PFSK-1 (cell line): ENCODE results near the gene NFRKB.

ENCODE experiments used
- FOXP2 ChIP-seq: optimal IDR thresholded peaks from 2 replicates; pipeline ENCODE3; 2011; ENCODE audit warnings: borderline replicate concordance, control low read depth, inconsistent platforms; ENCODE audit not compliant: insufficient read depth; ENCODE audit errors: extremely low read length, extremely low read depth
- POLR2AphosphoS5 ChIP-seq: IDR thresholded peaks from 2 replicates; pipeline ENCODE4 v1.6.1; 2012; ENCODE audit warnings: low read depth, mild to moderate bottlenecking, control low read depth, low read length, moderate library complexity
- REST ChIP-seq, 2 experiments: IDR thresholded peaks; 2 replicates each; pipeline versions ENCODE4 v1.6.1 to v1.8.0; 2011 to 2012; ENCODE audit warnings: low read depth in 2 of 2, low read length in 2 of 2, control low read depth in 1 of 2, inconsistent platforms in 1 of 2, mild to moderate bottlenecking in 1 of 2, moderate library complexity in 1 of 2; ENCODE audit not compliant: insufficient read depth in 1 of 2
- SIN3A ChIP-seq: IDR thresholded peaks from 2 replicates; pipeline ENCODE4 v1.6.1; 2012; ENCODE audit warnings: mild to moderate bottlenecking, low read length, moderate library complexity, borderline replicate concordance; ENCODE audit not compliant: insufficient read depth
- TAF1 ChIP-seq: IDR thresholded peaks from 2 replicates; pipeline ENCODE4 v1.6.1; 2012; ENCODE audit warnings: low read length, control low read depth, borderline replicate concordance; ENCODE audit not compliant: insufficient read depth

Gene NFRKB

GRCh38 chr11:129938764-129939163, 43.4 kb upstream of the NFRKB start:
- TF ChIP-seq POLR2AphosphoS5 (no peak), REST (IDR thresholded peaks at IDR 0.05; ENCODE audit: insufficient read depth in 1 of 2, low read depth in 2 of 2, low read length in 2 of 2) (no peak), SIN3A (no peak), FOXP2 (no peak), TAF1 (no peak)

DNA sequence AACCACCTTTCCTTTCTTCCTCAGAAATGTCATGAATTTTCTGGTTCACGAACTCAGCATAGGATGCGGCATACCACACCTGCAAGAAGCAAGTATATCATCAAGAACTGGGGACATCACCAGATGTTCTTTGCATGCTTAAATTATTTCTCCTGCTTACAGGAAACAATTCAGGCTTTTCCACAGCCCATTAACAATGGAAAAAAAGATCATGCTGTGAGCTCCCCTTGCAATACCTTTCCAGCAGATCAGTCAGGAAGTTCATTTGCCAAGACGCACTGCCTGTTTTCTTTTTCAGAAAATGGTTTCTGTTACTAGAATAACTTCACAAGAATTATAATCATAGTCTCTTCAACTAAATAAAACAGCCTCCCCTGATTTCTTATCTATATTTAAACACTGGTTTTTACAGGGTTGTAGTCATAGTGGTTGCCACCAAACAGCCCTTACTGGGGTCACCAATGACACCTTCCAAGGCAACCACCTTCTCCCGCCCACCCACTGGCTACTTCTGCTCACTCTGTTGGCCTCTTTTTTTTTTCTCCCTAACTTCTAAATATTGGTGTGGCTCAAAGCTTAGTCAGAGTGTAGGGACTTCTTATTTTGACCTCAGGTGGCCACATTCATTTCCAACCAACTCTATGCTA, 42.3 kb upstream of the NFRKB start:
- TF ChIP-seq SIN3A (no peak), REST (IDR thresholded peaks at IDR 0.05; ENCODE audit: insufficient read depth in 1 of 2, low read depth in 2 of 2, low read length in 2 of 2) (no peak), POLR2AphosphoS5 (no peak)

GRCh38 chr11:129935723-129936122, 40.3 kb upstream of the NFRKB start:
- TF ChIP-seq FOXP2 (no peak), REST (IDR thresholded peaks at IDR 0.05; ENCODE audit: insufficient read depth in 1 of 2, low read depth in 2 of 2, low read length in 2 of 2) (no peak), SIN3A (no peak), POLR2AphosphoS5 (no peak), TAF1 (no peak)

- TF ChIP-seq TAF1 (no peak), REST (IDR thresholded peaks at IDR 0.05; ENCODE audit: insufficient read depth in 1 of 2, low read depth in 2 of 2, low read length in 2 of 2) (no peak), FOXP2 (no peak), SIN3A (no peak), POLR2AphosphoS5 (no peak)
Measured at GRCh38 chr11:129933891-129934290, 38.5 kb upstream of the NFRKB start.

DNA sequence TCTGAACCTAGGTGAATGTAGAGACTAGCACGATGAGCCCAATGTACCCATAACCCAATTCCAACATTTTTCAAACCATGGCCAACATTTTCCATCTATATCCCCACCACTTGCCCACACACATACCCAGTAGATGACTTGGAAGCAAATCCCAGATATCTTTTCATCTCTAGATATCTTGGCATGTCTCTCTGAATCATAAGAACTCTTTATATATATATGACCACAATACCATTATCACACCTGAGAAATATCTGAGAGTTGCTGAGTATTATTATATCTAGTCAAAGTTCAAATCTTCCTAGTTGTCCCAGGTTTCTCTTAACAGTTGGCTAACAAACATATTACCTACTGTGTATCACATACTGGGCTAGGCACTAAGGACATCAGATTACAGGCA, 37.9 kb upstream of the NFRKB start:
- no peak for TF ChIP-seq TAF1
- no peak for TF ChIP-seq FOXP2
